Adrenal gland (tissue), 12 donors: ENCODE measurements around the gene SELENOO. TPM values are rescaled to one million over a fixed set of nuclear protein-coding genes. Genes with fewer than 3 reads are reported as not detected.

ENCODE experiments used
- DNase-seq, 7 donors: peaks; one replicate each; pipeline ENCODE4 v3.0.0-alpha.2; 2019 to 2020
- H3K27ac ChIP-seq, 5 donors: fragments of 200-600 bp; sonication (generic) in 4 of 5; 1 replicate in 3 of 5; 2 replicates in 2 of 5; pipeline versions ENCODE4 v1.5.1 to v1.8.0; 2016 to 2020; ENCODE audit warnings: mild to moderate bottlenecking in 1 of 5
- H3K27me3 ChIP-seq: fragments of 200-600 bp; 2 replicates; pipeline ENCODE4 v1.8.0; 2021
- H3K36me3 ChIP-seq, 2 donors: fragments of 200-600 bp; replicated peaks in 1 of 2; 1 replicate in 1 of 2; 2 replicates in 1 of 2; pipeline versions ENCODE4 v1.5.1 to v1.8.0; 2018 to 2022
- H3K4me1 ChIP-seq, 2 donors: fragments of 200-600 bp; replicated peaks in 1 of 2; 1 replicate in 1 of 2; 2 replicates in 1 of 2; pipeline versions ENCODE4 v1.5.1 to v1.8.0; 2018 to 2021
- H3K4me3 ChIP-seq, 4 donors: fragments of 200-600 bp; sonication (generic) in 3 of 4; one replicate each; pipeline ENCODE4 v1.5.1; 2016 to 2018
- H3K9me3 ChIP-seq, 3 donors: fragments of 200-600 bp; sonication (generic) in 1 of 3; replicated peaks in 1 of 3; 1 replicate in 2 of 3; 2 replicates in 1 of 3; pipeline versions ENCODE4 v1.5.1 to v1.8.0; 2016 to 2021
- POLR2A ChIP-seq, 2 donors: fragments of 450-650 bp; IDR thresholded peaks; one replicate each; pipeline ENCODE4 v1.6.1; 2017; ENCODE audit warnings: antibody characterized with exemption in 2 of 2, mild to moderate bottlenecking in 2 of 2, moderate library complexity in 1 of 2
- WGBS, 4 donors: extraction: QIAGEN DNeasy Blood & Tissue Kit in 2 of 4; methylation state at CpG; one replicate each; pipeline versions ENCODE4 v1.1.5 to v1.1.7; 2013 to 2017; 5-methylcytosine and 5-hydroxymethylcytosine counted together
- intact Hi-C, 2 donors: fragments of 100-400 bp; cut with DNase I; formaldehyde crosslinking; loops; one replicate each; pipeline versions ENCODE4 v1.14.1 to v1.15.0; 2022 to 2023
- polyA plus RNA-seq, 3 donors: library from polyadenylated mRNA; stranded (reverse); fragments of 200-250 nt in 2 of 3; fragments of 350-450 nt in 1 of 3; fragmentation: Illumina TruSeq in 1 of 3; extraction: RNeasy Lipid Tissue Mini Kit (QIAGEN cat#74804) in 1 of 3; gene quantifications; one replicate each; pipeline ENCODE4 v1.2.3, GENCODE V29; 2013 to 2014
- total RNA-seq, 9 donors: library from RNA; depleted of rRNA in 4 of 9; stranded (reverse); fragments of >200 nt in 4 of 9; fragments of 120-200 nt in 1 of 9; fragmentation: NEBNext Ultra II Directional in 1 of 9; extraction: Animal tissue kit (Norgen Biotek cat#: 25700) in 1 of 9; gene quantifications; one replicate each; pipeline versions ENCODE4 v1.1.0 to v1.2.4, GENCODE V29; 2013 to 2023
- TF ChIP-seq, protein P1 (sequence below), 6 experiments: fragments of 450-650 bp in 4 of 6; fragments of 200-600 bp in 2 of 6; sonication (generic) in 1 of 6; IDR thresholded peaks; 1 replicate in 5 of 6; 2 replicates in 1 of 6; pipeline versions ENCODE4 v1.5.1 to v1.8.0; 2016 to 2021; ENCODE audit warnings: antibody characterized with exemption in 6 of 6, mild to moderate bottlenecking in 2 of 6, moderate library complexity in 1 of 6
- donor health status: healthy with polysubstance abuse.
- donor health status: Bipolar disorder and iron deficiency.
- donor health status: DM: yes; HTN: yes; CAD: no.
- donor health status: DM: no; HTN: no; CAD: no.
- donor health status: DM: no; HTN: no; CAD: no.
- donor health status: DM: yes; HTN: yes; CAD: no.

Gene SELENOO
- total and polyA plus RNA-seq, 12 donors: 1.9 to 89.0 (median 35.8) TPM

DNA sequence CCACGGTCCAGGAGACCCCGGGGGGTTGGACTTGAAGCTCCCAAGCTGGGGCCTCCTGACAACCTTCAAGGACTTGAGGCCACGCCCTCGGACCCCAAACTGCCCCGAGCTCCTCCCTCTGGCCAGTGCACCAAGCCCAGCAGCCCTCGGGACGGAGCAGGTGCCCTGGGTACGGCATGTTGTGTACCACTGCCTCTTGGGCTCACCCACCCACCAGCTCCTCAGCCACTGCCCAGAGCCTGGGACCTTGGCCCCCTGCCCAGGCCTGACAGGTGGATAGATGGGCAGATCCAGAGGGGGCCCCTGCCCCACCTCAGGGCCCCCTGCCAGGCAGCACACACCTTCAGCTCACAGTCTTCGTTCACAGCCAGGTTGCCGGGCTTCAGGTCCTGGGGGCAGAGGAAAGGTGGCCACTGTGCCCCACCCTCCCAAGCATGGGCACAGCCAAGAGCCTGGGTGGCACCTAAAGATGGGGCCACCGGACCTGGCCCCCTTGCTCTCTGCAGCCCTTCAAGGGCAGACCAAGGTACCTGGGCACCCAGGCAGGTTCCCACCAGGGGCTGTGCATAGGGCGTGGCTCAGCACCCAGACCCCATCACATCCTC is 55.5 kb downstream of the SELENOO start:
- no peaks in the 10 kb centered on the region for H3K9me3 ChIP-seq
- no peaks in the 10 kb centered on the region for H3K36me3 ChIP-seq
- H3K4me1 ChIP-seq: peaks cover 5 to 6% of the 10 kb centered on the region in 2 donors
- H3K27ac ChIP-seq: no peak overlapping the region
- intact Hi-C loops: loop anchor here in 1 of 2 donors (10.0 kb wide), 1 partner anchor 358 kb away; no protein-coding TSS in a partner anchor
- H3K27me3 ChIP-seq: no peaks in the 10 kb centered on the region
- TF ChIP-seq POLR2A (IDR thresholded peaks at IDR 0.05): no peak
- TF ChIP-seq, protein P1, sequence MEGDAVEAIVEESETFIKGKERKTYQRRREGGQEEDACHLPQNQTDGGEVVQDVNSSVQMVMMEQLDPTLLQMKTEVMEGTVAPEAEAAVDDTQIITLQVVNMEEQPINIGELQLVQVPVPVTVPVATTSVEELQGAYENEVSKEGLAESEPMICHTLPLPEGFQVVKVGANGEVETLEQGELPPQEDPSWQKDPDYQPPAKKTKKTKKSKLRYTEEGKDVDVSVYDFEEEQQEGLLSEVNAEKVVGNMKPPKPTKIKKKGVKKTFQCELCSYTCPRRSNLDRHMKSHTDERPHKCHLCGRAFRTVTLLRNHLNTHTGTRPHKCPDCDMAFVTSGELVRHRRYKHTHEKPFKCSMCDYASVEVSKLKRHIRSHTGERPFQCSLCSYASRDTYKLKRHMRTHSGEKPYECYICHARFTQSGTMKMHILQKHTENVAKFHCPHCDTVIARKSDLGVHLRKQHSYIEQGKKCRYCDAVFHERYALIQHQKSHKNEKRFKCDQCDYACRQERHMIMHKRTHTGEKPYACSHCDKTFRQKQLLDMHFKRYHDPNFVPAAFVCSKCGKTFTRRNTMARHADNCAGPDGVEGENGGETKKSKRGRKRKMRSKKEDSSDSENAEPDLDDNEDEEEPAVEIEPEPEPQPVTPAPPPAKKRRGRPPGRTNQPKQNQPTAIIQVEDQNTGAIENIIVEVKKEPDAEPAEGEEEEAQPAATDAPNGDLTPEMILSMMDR (IDR thresholded peaks at IDR 0.05): no peak
- no peak for DNase-seq
- H3K4me3 ChIP-seq: no peak overlapping the region
- WGBS, 4 donors: 65 to 87% (median 79%) methylated on average over 6 to 12 of the region's 12 CpGs

DNA sequence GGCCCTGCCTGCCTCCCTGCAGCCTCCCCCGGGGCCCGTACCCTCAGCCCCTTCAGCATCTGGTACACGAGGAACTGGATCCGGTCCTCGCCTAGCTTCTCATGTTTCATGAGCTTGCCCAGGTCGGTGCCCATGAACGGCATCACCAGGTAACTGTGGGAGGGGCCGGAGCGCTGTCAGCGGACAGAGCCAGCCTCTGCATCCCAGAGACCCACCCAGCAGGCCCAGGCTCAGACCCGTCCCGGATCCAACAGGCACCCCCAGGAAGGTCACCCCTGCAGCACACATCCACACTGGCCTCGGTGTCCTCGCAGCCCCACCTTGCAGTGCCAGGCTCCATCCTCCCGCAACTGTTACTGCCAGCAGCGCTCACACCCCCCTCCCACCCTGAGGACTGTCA is 56.2 kb downstream of the SELENOO start:
- no peak for DNase-seq
- intact Hi-C loops: loop anchor here in 1 of 2 donors (10.0 kb wide), 1 partner anchor 358 kb away; no protein-coding TSS in a partner anchor
- Histone ChIP-seq H3K4me3 (no peak overlapping the region), H3K9me3 (no peaks in the 10 kb centered on the region), H3K4me1 (no peaks in the 10 kb centered on the region), H3K27me3 (no peaks in the 10 kb centered on the region), H3K27ac (no peak overlapping the region), H3K36me3 (no peaks in the 10 kb centered on the region)
- 72 to 82% (median 79%) methylated on average over 2 to 16 of the region's 16 CpGs for WGBS, 4 donors
- no peak for TF ChIP-seq POLR2A (IDR thresholded peaks at IDR 0.05)
- TF ChIP-seq, protein P1 (IDR thresholded peaks at IDR 0.05): no peak

DNA sequence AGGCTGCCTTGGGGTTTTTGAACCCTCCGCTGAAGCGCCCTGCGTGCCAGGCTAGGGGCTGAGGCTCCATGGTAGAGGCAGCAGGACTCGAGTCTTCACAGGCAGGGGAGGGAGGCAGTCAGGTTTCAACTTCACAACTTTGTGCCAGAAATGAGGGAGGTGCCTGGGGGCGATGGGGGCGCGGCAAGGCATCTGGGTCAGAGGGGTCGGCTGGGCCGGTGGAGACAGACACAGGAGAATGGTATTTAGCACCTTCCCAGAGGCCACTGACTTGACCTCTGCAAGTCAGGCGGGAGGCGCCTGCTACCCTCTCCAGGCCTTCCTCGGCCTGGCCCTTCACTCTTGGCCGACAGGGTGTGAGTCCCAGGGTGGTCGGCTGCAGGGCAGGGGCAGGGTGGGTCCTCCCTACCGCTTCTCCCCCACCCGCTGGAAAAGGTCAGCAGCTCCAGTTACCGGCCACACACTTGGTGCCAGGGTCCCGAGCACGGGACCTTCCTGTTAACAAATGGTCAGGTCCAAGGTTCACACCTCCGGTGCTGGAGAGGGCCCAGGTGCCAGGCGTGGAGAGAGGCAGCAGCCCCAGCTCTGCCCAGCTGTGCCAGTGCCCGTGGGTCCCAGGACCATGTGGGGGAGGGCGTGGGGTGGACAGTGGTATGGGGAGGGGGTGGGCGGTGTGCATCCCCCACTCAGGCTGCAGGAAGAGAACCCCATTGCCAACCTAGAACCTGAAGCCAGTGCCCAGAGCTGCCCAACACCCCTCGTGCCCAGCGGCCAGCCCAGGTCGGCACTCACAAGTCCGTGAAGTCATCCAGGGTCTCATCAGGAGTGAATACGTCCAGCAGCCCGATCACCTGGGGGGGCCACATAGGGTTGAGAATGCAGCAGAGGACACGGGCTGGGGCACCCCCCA is 56.9 kb downstream of the SELENOO start:
- WGBS, 4 donors: 70 to 81% (median 75%) methylated on average over 16 to 31 of the region's 31 CpGs
- no peak for DNase-seq
- Histone ChIP-seq H3K9me3 (no peaks in the 10 kb centered on the region), H3K4me3 (no peak overlapping the region), H3K36me3 (no peaks in the 10 kb centered on the region), H3K27ac (no peak overlapping the region), H3K4me1 (no peaks in the 10 kb centered on the region), H3K27me3 (no peaks in the 10 kb centered on the region)
- intact Hi-C loops: loop anchor here in 1 of 2 donors (10.0 kb wide), 1 partner anchor 357 kb away; no protein-coding TSS in a partner anchor
- TF ChIP-seq, protein P1 (IDR thresholded peaks at IDR 0.05): no peak
- TF ChIP-seq POLR2A (IDR thresholded peaks at IDR 0.05): no peak
